ENCODE data around the gene METTL26. TPM values are rescaled to one million over a fixed set of nuclear protein-coding genes. Genes with fewer than 3 reads are reported as not detected.

METTL26 gene
- total RNA-seq: 86.0 and 133 TPM in 2 replicates

DNA sequence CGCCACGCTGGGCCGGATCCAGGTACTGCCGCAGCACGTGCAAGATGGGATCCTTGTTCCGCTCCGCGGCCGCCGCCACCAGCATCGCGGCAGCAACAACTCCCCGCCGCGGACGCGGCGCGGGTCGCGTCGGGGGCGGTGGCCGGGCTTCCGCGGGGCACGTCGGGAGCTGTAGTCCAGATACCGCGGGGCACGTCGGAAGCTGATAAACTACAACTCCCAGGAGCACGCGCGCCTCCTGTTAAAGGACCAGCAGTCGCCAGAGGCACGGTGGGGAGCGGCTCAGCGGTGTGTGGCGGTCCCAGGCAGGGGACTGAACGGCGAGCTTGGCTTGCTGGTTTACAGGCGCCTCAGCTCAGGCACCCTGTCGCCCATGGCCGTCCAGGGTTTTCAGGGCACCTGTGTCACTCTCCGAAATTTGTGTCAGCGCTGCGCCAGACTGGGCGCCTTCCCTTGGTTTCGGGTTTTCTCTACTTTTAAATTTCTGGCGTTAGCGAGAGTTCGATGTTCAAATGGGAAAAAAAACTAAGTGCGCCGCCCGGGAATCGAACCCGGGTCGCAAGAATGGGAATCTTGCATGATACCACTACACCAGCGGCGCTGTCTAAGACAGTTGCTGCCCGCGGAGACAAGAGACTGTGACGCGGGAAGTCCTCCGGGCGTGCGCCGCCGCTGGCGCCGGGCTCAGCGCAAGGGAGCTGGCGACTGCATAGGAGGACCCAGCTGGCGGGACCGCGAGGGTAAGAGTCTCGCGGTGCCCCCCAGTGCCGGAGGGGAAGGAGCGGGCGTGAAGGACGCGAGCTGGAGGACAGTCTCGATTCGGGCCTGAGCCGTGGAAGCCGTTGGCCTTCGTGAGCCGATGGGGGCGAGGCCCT lies at the start of gene METTL26:
METTL26 (minus strand) TSS at position 100 of the 875 bp plus-strand sequence; CDS start at position 85, 15 bp downstream.

DNA sequence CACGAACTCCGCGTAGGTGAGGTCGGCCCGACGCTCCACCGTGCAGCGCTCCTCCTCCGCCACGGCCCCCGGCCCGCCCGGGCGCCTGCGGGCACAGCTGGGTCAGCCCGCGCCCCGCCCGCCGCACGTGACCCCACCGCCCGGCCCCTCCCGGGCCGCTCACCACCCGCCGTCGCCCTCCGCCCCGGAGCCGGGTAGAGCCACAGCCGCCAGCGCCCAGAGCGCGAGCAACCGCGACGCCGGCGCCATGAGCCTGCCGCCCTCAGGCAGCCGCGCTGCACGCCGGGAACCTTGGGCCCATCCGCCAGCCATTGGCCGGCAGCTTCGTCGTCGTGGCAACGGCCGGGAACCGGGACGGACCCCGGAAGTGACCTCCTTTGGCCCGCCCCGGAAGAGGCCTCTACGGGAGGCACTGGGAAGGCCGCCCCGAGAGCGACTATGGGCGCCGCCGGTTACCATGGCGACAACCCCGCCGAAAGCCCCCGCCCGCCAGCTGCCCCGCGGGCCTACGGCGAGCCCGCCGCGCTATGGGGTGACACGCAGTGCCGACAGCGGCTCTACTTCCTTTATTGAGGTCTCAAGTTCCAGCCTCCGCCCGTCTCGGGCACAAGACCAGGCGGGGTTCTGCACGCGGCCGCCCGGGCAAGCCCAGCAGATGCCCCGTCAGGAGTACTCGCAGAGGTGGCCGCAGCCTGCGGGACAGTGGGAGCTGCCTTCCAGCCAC lies 48.1 kb upstream of the METTL26 start, which contains the start of gene JMJD8:
JMJD8 (minus strand) TSS at position 264 of the 724 bp plus-strand sequence; CDS start at position 249, 15 bp downstream.

DNA sequence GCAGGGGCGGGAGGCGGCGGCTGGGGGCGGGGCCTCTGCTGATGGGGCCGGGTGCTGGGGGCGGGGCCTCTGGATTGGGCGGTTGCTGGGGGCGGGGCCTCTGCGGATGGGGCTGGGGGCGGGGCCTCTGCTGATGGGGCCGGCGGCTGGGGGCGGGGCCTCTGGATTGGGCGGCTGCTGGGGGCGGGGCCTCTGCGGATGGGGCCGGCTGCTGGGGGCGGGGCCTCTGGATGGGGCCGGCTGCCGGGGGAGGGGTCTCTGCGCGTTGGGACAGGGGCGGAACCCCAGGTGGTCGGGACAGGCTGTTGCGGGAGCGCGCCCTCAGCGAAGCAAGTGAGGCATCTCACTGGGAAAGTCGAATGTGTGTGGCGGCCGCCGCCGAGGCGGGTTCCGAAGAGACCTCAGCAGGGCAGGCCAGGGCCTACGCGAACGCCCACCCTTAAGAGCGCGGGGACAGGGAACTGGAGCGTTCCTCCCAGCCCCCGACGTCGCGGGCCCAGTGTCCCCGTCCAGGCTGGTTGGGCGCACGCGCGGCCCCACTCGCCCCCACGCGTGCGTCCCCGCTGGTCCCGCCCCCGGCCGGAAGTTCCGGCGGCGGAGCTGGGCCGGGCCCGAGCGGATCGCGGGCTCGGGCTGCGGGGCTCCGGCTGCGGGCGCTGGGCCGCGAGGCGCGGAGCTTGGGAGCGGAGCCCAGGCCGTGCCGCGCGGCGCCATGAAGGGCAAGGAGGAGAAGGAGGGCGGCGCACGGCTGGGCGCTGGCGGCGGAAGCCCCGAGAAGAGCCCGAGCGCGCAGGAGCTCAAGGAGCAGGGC lies 43.9 kb upstream of the METTL26 start, which contains the start of gene STUB1:
STUB1 (plus strand) TSS at position 597 of the 811 bp plus-strand sequence; CDS start at position 713, 116 bp downstream.

DNA sequence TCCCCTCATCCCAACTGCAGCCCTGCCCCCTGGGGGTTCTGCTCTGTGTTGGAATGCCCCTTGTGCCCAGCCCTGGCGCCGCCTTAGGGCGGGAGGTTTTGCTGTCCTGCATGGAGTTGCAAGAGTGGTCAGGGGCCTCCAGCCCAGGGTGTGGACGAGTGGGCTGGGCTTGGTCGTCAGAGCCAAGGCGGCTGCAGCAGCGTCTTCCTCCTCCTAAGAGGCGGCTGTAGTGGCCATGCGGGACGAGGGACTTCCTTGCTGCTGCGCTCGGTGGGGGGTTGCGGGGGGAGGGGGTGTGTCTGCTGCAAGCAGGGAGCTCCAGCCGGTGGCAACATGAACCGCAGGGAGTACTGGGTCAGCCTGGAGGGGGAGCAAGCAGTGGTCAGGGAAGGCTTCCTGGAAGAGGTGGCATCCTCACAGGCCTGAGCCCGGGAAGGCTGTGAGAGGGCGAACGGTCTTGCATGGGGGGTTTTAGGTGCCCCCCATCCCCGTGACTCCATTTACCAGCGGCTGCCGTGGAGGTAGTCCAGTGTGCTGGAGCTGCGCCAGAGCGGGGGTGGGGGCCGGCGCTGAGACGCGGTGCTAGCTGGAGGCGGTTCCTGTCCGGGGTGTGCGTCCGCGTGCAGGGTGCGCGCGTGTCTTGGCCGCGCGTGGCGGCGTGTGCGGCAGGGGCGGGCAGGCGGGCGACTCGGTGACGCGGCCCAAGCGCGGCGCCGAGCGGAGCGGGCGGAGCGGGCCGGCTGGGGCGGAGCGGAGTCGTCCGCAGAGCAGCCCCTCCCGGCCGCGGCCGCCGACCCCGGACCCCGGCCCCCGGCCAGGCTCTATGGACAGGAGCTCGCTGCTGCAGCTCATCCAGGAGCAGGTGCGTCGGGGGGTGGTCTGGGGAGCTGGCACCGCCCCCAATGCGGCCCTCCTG lies 39.1 kb upstream of the METTL26 start, which contains the start of gene RHBDL1:
RHBDL1 (plus strand) TSS at position 704 of the 916 bp plus-strand sequence; CDS start at position 824, 120 bp downstream.

DNA sequence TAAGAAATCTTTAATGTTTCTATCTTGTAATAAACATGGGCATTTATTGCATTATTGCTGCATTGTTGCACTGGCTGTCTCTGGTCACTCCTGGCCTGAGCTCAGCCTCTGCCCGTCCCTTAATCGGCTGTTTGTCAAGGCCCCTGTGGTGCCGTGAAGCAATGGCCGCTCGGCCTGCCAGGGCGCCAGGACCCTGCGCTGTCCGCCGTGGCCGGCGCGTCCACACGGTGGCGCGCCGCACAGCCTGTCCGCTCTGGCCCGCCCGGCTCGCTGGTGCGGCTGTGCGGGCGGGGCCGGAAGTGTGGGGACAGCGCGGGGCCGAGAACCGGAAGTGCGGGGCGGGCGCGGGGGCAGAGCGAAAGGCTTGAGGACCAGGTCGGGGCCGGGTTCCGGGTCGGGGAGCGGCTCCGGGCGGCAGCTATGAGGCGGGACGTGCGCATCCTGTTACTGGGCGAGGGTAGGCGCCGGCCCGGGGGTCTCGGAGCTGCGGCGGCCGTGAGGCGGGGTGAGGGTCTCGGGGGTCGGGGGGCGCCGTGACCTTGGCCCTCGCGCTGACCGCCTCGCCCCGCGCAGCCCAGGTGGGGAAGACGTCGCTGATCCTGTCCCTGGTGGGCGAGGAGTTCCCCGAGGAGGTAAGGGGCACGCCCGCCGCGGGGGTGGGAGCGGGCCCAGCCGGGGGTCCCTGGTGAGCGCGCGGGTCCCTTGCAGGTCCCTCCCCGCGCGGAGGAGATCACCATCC lies 31.8 kb upstream of the METTL26 start, which contains the start of gene RHOT2:
RHOT2 (plus strand) TSS at position 353 of the 739 bp plus-strand sequence; CDS start at position 421, 68 bp downstream.

DNA sequence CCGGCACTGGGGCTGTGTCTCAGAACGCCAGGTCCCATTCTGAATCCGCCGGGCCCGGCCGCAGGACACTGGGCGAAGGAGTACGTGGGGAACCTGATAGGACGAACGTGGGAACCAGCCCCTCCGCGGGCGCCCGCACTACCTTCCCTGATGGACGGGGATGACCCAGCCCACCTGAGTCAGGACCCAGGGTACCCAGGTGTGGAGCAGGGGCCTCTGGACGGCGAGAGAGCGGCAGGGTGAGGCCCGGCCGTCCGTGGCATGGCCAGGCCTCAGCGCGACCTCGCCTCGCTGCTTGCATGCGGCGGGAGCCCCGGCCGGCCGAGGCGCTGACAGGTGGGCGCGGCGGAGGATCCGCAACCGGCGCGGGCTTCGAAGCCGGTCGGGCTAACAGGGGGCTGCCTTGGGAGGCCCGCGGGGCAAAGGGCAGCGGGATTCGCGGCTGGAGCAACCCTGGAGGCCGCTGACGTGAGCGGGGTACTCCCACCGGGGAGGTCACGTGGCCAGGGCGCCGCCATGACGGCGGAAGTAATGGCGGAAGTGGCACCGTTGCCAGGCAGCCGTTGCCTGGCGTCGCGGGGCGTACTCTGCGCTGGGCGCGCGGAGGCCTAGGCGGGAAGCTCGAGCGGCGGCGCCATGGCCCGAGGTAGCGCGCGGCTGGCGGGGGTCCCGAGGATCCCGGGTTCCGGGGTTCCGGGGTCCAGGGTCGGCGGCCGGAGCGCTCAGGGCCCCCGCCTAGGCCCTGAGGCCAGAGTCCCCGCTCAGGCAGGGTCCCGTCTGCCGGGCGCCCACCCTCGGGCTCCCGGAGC lies 12.9 kb upstream of the METTL26 start, which contains the start of gene WDR90:
WDR90 (plus strand) TSS at position 585 of the 809 bp plus-strand sequence; CDS start at position 637, 52 bp downstream.

DNA sequence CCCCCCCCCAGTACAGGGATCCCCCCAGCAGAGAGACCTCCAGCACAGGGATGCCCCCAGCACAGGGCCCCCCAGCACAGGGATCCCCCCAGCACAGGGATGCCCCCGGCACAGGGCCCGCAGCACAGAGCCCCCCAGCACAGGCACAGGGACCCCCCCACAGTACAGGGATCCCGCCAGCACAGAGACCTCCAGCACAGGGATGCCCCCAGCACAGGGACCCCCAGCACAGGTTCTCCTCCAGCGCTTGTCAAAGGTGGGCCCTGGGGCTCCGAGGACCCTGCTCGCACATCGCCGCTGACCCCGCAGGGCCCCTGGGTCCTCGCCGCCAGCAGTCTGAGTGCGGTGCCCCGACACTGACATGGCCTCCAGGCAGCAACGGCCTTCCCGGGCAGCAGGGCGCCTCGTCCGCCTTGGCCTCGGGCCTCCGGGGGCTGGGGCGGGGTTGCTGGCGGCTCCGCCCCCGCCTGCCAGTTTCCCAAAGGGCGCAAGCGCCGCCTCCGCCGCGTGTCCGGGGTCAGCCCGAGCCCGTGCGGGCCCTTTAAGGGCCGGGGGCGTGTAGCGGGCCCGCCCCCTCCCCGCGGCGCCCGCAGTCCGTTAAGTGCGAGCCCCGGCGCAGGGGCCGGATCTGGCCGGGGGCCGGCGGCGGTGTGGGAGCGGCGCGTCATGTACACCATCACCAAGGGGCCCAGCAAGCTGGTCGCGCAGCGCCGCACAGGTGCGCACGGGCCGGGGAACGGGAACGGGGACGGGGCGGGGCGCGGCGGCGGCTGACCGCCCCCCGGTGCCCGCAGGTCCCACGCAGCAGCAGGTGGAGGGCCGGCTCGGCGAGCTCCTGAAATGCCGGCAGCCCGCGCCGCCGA lies 5.5 kb upstream of the METTL26 start, which contains the start of gene MCRIP2:
MCRIP2 (plus strand) TSS at position 503 of the 863 bp plus-strand sequence; CDS start at position 667, 164 bp downstream.

DNA sequence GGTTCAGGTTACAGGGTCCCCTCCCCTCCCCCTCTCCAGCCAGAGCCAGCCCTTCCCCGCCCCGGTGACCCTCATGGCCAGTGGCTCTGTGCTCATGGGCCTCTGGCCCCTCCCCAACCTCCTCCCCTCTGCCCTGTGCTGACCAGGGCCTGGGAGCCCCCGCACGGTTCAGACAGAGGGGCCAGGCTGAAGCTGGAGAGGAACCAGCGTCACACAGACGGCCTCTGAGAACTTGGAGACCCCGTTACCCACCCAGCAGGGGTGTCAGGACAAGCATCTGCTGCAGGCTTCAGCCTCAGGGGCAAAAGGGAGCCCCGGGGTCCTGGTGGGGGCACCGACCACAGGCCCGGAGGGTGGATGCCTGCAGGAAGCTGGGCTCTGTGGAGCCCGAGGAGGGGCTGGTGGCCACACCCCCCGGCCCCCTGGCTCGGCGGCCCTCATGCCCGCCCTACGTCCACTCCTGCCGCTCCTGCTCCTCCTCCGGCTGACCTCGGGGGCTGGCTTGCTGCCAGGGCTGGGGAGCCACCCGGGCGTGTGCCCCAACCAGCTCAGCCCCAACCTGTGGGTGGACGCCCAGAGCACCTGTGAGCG lies 5.2 kb downstream of the METTL26 start, which contains the start of gene WFIKKN1:
WFIKKN1 (plus strand) TSS at position 171 of the 591 bp plus-strand sequence; CDS start at position 440, 269 bp downstream.

DNA sequence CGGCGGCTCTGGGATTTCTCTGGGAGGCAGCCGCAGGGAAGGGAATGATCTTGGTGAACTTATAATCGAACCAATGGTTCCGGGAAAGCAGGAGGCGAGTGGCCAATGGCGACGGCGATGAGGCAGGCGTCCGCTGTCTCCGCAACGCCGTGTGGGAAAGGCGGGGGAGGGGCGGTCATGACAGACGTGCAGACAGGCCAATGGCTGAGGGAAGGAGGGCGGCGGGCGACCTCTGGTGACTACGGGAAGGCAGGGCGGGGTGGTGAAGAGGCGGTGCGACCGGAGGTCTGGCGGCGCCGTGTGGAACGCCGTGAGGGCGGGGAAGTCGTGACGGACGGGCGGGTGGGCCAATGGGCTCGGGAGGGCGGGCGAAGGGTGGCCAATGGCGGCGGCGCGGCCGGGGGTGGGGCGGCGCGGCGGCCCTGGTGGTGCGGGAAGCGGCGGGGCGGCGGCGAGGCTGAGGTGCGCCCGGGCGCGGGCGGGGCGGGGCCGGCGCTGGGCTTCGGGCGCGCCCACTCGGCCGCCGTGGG lies 46.4 kb downstream of the METTL26 start, which contains the start of gene RAB40C:
RAB40C (plus strand) TSS at position 409 of the 530 bp plus-strand sequence. CDS start 226 bp downstream, outside the sequence.

Other genes with a start within 250 kb of the METTL26 start
- gene NME4, start 239.1 kb downstream of the METTL26 start, total RNA-seq: 109 and 129 TPM in 2 replicates
- 9.0 and 14.5 TPM in 2 replicates for gene DECR2, start 234.4 kb downstream of the METTL26 start, total RNA-seq
- gene RAB11FIP3, start 210.7 kb downstream of the METTL26 start, total RNA-seq: 13.4 and 21.2 TPM in 2 replicates
- 25.1 and 42.8 TPM in 2 replicates for gene CAPN15, start 108.6 kb downstream of the METTL26 start, total RNA-seq
- 0.11 and 0.39 TPM in 2 replicates for gene PRR35, start 75.9 kb downstream of the METTL26 start, total RNA-seq
- 0.33 and 0.39 TPM in 2 replicates for gene NHLRC4, start 69.3 kb downstream of the METTL26 start, total RNA-seq
- 27.2 and 36.5 TPM in 2 replicates for gene PIGQ, start 66.3 kb downstream of the METTL26 start, total RNA-seq
- 13.7 and 19.0 TPM in 2 replicates for gene RAB40C, start 46.2 kb downstream of the METTL26 start, total RNA-seq
- gene WFIKKN1, start 5.3 kb downstream of the METTL26 start, total RNA-seq: under 0.01 and 0.33 TPM in 2 replicates
- 10.6 and 15.9 TPM in 2 replicates for gene MCRIP2, start 5.5 kb upstream of the METTL26 start, total RNA-seq
- gene WDR90, start 13.1 kb upstream of the METTL26 start, total RNA-seq: 15.4 and 24.3 TPM in 2 replicates
- 53.0 and 62.8 TPM in 2 replicates for gene RHOT2, start 31.8 kb upstream of the METTL26 start, total RNA-seq
- 1.1 and 1.2 TPM in 2 replicates for gene RHBDL1, start 39.4 kb upstream of the METTL26 start, total RNA-seq
- gene STUB1, start 44.1 kb upstream of the METTL26 start, total RNA-seq: 91.0 and 98.5 TPM in 2 replicates
- 53.4 and 76.8 TPM in 2 replicates for gene JMJD8, start 48.0 kb upstream of the METTL26 start, total RNA-seq
- gene WDR24, start 54.1 kb upstream of the METTL26 start, total RNA-seq: 13.3 and 15.4 TPM in 2 replicates
- gene FBXL16, start 69.5 kb upstream of the METTL26 start, total RNA-seq: 0.11 TPM in 1 of 2 replicates, not detected in the other
- 56.1 and 60.4 TPM in 2 replicates for gene METRN, start 78.8 kb upstream of the METTL26 start, total RNA-seq
- gene ANTKMT, start 84.8 kb upstream of the METTL26 start, total RNA-seq: 29.1 and 37.8 TPM in 2 replicates
- gene CCDC78, start 90.1 kb upstream of the METTL26 start, total RNA-seq: 2.3 and 5.5 TPM in 2 replicates
- 17.0 and 21.2 TPM in 2 replicates for gene HAGHL, start 90.8 kb upstream of the METTL26 start, total RNA-seq
- 45.2 and 53.8 TPM in 2 replicates for gene CIAO3, start 104.7 kb upstream of the METTL26 start, total RNA-seq
- 50.2 and 139 TPM in 2 replicates for gene MSLN, start 124.4 kb upstream of the METTL26 start, total RNA-seq
- gene RPUSD1, start 152.1 kb upstream of the METTL26 start, total RNA-seq: 29.4 and 40.1 TPM in 2 replicates
- 22.1 and 27.1 TPM in 2 replicates for gene CHTF18, start 152.3 kb upstream of the METTL26 start, total RNA-seq
- 0.39 TPM in 1 of 2 replicates, not detected in the other for gene GNG13, start 164.4 kb upstream of the METTL26 start, total RNA-seq

Data from placental epithelial cell (primary cell).